K562 (cell line): ENCODE results near the gene ZBTB39. TPM values are rescaled to one million over a fixed set of nuclear protein-coding genes. Genes with fewer than 3 reads are reported as not detected.
A peak's percentile ranks its signal among the peaks of the same experiment; 100 is the strongest.

Experiments
- C11orf30 ChIP-seq: fragments of 450-650 bp; IDR thresholded peaks from 2 replicates; pipeline ENCODE4 v1.6.1; 2016; ENCODE audit warnings: low read depth, mild to moderate bottlenecking
- HNRNPUL1 ChIP-seq: fragments of 200-400 bp; formaldehyde crosslinking; IDR thresholded peaks from 2 replicates; pipeline ENCODE4 v1.6.1; 2017; ENCODE audit warnings: low read length
- JUNB ChIP-seq: fragments of 450-650 bp; formaldehyde crosslinking; conservative IDR thresholded peaks from 2 replicates; pipeline ENCODE4 v1.4.0; 2020; ENCODE audit warnings: mild to moderate bottlenecking
- MYNN ChIP-seq, 2 experiments: sonication (generic); formaldehyde crosslinking in 1 of 2; IDR thresholded peaks; 2 replicates each; pipeline versions ENCODE4 v1.5.0 to v1.6.1; 2016 to 2020; ENCODE audit warnings: antibody characterized with exemption in 1 of 2, missing genetic modification reagents in 1 of 2
- NR2C2 ChIP-seq, 2 experiments: fragments of 200-800 bp in 1 of 2; sonication (Bioruptor generic) in 1 of 2; sonication (generic) in 1 of 2; formaldehyde crosslinking in 1 of 2; IDR thresholded peaks; 2 replicates each; pipeline versions ENCODE4 v1.6.1 to v1.8.0; 2016 to 2022; ENCODE audit warnings: mild to moderate bottlenecking in 1 of 2, missing compliant biosample characterization in 1 of 2, missing genetic modification characterization in 1 of 2, missing genetic modification reagents in 1 of 2
- SMARCA4 ChIP-seq: fragments of 450-650 bp; IDR thresholded peaks from 2 replicates; pipeline ENCODE4 v1.6.1; 2016
- ZBTB7A ChIP-seq: IDR thresholded peaks from 2 replicates; pipeline ENCODE4 v1.6.1; 2011; ENCODE audit warnings: low read depth, mild to moderate bottlenecking, low read length, moderate library complexity, borderline replicate concordance; ENCODE audit not compliant: control insufficient read depth
- ZBTB8A ChIP-seq: fragments of 450-650 bp; IDR thresholded peaks from 2 replicates; pipeline ENCODE4 v1.6.1; 2018; ENCODE audit warnings: mild to moderate bottlenecking, moderate library complexity; ENCODE audit not compliant: partially characterized antibody
- polyA plus RNA-seq, 8 experiments: library from polyadenylated mRNA; depleted of rRNA in 4 of 8; stranded (reverse) in 5 of 8; unstranded in 3 of 8; fragments of >200 nt; fragmentation: Nextera tagmentation in 2 of 8; fragmentation: Illumina TruSeq in 1 of 8; extraction: Ambion mirVana in 2 of 8; extraction: Trizol in 1 of 8; gene quantifications; 2 replicates each; pipeline versions ENCODE4 v1.2.1 to v1.2.3, GENCODE V29; 2011 to 2014; ENCODE audit warnings: inconsistent platforms in 1 of 8, missing spikeins in 1 of 8
- total RNA-seq, 7 experiments: library from RNA; depleted of rRNA in 6 of 7; stranded (reverse); fragments of >200 nt in 6 of 7; fragmentation: Illumina TruSeq in 2 of 7; extraction: Trizol in 2 of 7; gene quantifications; 2 replicates each; pipeline versions ENCODE4 v1.2.1 to v1.2.3, GENCODE V29; 2011 to 2021; ENCODE audit warnings: low replicate concordance in 1 of 7
- TF ChIP-seq, protein P1 (sequence below): sonication (generic); formaldehyde crosslinking; IDR thresholded peaks from 2 replicates; pipeline ENCODE4 v1.8.1; 2023; ENCODE audit warnings: mild to moderate bottlenecking, missing genetic modification reagents, moderate library complexity
- TF ChIP-seq, protein P2 (sequence below): fragments of 450-650 bp; IDR thresholded peaks from 2 replicates; pipeline ENCODE4 v1.6.1; 2014; ENCODE audit warnings: low read depth, mild to moderate bottlenecking, moderate library complexity, borderline replicate concordance
- TF ChIP-seq, protein P3 (sequence below): conservative IDR thresholded peaks from 2 replicates; pipeline ENCODE4 v1.6.1; 2011; ENCODE audit warnings: low read depth, mild to moderate bottlenecking, low read length; ENCODE audit not compliant: control insufficient read depth
- TF ChIP-seq, protein P4 (sequence below): sonication (generic); formaldehyde crosslinking; IDR thresholded peaks from 2 replicates; pipeline ENCODE4 v1.8.0; 2022; ENCODE audit warnings: mild to moderate bottlenecking, missing genetic modification reagents
- TF ChIP-seq, protein P5 (sequence below): fragments of 450-650 bp; IDR thresholded peaks from 2 replicates; pipeline ENCODE4 v1.6.1; 2017; ENCODE audit warnings: antibody characterized with exemption, mild to moderate bottlenecking

ZBTB39 gene
- total and polyA plus RNA-seq, 9 of the 15 experiments (the other 6 are each of a cell fraction or from before 2014, with no cell fraction given) = 3.3 to 13.3 (median 8.6) TPM

DNA sequence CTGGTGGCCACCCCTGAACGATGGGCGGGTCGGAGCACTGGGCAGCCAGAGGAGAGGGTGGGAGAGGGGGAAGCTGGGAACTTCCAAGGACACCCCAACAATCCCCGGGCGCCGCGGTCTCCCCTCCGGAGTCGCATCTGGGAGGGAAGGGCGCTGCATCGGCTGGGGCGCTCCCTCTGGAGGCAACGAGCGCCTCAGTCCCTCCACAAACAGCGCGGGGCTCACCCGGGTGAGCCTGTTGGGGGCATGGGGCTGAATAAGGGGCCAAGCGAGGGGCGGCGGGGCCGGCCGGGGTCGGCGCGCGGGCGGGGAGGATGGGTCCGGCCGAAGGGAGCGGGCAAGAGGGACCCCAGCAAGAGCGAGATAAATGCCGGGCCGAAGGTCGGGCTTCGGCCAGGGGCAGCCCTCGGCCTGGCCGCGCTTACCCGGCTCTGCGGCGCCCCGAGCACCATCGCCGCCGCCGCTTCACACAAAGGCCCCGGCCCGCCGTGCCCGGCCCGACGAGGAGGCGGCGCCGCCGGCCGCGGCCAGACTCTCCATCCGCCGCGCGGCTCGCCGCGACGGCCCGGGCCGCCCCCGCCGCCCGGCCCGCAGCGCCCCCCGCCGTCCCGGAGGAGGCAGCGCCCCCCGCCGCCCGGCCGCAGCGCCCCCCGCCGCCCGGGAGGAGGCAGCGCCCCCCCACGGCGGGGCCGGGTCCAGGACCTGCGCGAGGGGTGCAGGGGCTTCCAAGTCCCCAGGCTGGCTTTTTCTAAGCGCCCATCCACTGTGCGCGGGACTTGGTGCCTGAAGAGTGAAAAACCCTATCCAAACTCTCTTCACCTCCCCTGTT, at the start of gene ZBTB39 (continued):
- TF ChIP-seq, protein P1, sequence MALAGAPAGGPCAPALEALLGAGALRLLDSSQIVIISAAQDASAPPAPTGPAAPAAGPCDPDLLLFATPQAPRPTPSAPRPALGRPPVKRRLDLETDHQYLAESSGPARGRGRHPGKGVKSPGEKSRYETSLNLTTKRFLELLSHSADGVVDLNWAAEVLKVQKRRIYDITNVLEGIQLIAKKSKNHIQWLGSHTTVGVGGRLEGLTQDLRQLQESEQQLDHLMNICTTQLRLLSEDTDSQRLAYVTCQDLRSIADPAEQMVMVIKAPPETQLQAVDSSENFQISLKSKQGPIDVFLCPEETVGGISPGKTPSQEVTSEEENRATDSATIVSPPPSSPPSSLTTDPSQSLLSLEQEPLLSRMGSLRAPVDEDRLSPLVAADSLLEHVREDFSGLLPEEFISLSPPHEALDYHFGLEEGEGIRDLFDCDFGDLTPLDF = no peak
- TF ChIP-seq, protein P2, sequence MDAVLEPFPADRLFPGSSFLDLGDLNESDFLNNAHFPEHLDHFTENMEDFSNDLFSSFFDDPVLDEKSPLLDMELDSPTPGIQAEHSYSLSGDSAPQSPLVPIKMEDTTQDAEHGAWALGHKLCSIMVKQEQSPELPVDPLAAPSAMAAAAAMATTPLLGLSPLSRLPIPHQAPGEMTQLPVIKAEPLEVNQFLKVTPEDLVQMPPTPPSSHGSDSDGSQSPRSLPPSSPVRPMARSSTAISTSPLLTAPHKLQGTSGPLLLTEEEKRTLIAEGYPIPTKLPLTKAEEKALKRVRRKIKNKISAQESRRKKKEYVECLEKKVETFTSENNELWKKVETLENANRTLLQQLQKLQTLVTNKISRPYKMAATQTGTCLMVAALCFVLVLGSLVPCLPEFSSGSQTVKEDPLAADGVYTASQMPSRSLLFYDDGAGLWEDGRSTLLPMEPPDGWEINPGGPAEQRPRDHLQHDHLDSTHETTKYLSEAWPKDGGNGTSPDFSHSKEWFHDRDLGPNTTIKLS = no peak
- no peak for TF ChIP-seq NR2C2 (CRISPR knock-in tag; IDR thresholded peaks at IDR 0.05)
- peak; percentile 42; the same call in 1 of the 2 replicates for TF ChIP-seq NR2C2 (tag; IDR thresholded peaks at IDR 0.05)
- TF ChIP-seq HNRNPUL1 = no peak
- TF ChIP-seq C11orf30 = no peak
- TF ChIP-seq, protein P3, sequence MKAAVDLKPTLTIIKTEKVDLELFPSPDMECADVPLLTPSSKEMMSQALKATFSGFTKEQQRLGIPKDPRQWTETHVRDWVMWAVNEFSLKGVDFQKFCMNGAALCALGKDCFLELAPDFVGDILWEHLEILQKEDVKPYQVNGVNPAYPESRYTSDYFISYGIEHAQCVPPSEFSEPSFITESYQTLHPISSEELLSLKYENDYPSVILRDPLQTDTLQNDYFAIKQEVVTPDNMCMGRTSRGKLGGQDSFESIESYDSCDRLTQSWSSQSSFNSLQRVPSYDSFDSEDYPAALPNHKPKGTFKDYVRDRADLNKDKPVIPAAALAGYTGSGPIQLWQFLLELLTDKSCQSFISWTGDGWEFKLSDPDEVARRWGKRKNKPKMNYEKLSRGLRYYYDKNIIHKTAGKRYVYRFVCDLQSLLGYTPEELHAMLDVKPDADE = peak; percentile 70
- TF ChIP-seq, protein P4, sequence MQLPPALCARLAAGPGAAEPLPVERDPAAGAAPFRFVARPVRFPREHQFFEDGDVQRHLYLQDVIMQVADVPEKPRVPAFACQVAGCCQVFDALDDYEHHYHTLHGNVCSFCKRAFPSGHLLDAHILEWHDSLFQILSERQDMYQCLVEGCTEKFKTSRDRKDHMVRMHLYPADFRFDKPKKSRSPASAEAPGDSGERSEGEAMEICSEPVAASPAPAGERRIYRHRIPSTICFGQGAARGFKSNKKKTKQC (CRISPR knock-in tag) = no peak
- no peak for TF ChIP-seq ZBTB8A
- TF ChIP-seq, protein P5, sequence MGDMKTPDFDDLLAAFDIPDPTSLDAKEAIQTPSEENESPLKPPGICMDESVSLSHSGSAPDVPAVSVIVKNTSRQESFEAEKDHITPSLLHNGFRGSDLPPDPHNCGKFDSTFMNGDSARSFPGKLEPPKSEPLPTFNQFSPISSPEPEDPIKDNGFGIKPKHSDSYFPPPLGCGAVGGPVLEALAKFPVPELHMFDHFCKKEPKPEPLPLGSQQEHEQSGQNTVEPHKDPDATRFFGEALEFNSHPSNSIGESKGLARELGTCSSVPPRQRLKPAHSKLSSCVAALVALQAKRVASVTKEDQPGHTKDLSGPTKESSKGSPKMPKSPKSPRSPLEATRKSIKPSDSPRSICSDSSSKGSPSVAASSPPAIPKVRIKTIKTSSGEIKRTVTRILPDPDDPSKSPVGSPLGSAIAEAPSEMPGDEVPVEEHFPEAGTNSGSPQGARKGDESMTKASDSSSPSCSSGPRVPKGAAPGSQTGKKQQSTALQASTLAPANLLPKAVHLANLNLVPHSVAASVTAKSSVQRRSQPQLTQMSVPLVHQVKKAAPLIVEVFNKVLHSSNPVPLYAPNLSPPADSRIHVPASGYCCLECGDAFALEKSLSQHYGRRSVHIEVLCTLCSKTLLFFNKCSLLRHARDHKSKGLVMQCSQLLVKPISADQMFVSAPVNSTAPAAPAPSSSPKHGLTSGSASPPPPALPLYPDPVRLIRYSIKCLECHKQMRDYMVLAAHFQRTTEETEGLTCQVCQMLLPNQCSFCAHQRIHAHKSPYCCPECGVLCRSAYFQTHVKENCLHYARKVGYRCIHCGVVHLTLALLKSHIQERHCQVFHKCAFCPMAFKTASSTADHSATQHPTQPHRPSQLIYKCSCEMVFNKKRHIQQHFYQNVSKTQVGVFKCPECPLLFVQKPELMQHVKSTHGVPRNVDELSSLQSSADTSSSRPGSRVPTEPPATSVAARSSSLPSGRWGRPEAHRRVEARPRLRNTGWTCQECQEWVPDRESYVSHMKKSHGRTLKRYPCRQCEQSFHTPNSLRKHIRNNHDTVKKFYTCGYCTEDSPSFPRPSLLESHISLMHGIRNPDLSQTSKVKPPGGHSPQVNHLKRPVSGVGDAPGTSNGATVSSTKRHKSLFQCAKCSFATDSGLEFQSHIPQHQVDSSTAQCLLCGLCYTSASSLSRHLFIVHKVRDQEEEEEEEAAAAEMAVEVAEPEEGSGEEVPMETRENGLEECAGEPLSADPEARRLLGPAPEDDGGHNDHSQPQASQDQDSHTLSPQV = no peak
- no peak for TF ChIP-seq SMARCA4
- TF ChIP-seq JUNB = no peak
- TF ChIP-seq MYNN (IDR thresholded peaks at IDR 0.05) = no peak
- no peak for TF ChIP-seq MYNN (CRISPR knock-in tag; IDR thresholded peaks at IDR 0.05)
- TF ChIP-seq ZBTB7A = peak; percentile 96
